PFSK-1 (cell line): ENCODE results near the gene MAN1C1.

Experiments
- FOXP2 ChIP-seq: optimal IDR thresholded peaks from 2 replicates; pipeline ENCODE3; 2011; ENCODE audit warnings: borderline replicate concordance, control low read depth, inconsistent platforms; ENCODE audit not compliant: insufficient read depth; ENCODE audit errors: extremely low read length, extremely low read depth
- POLR2AphosphoS5 ChIP-seq: IDR thresholded peaks from 2 replicates; pipeline ENCODE4 v1.6.1; 2012; ENCODE audit warnings: low read depth, mild to moderate bottlenecking, control low read depth, low read length, moderate library complexity
- REST ChIP-seq, 2 experiments: IDR thresholded peaks; 2 replicates each; pipeline versions ENCODE4 v1.6.1 to v1.8.0; 2011 to 2012; ENCODE audit warnings: low read depth in 2 of 2, low read length in 2 of 2, control low read depth in 1 of 2, inconsistent platforms in 1 of 2, mild to moderate bottlenecking in 1 of 2, moderate library complexity in 1 of 2; ENCODE audit not compliant: insufficient read depth in 1 of 2
- SIN3A ChIP-seq: IDR thresholded peaks from 2 replicates; pipeline ENCODE4 v1.6.1; 2012; ENCODE audit warnings: mild to moderate bottlenecking, low read length, moderate library complexity, borderline replicate concordance; ENCODE audit not compliant: insufficient read depth
- TAF1 ChIP-seq: IDR thresholded peaks from 2 replicates; pipeline ENCODE4 v1.6.1; 2012; ENCODE audit warnings: low read length, control low read depth, borderline replicate concordance; ENCODE audit not compliant: insufficient read depth

MAN1C1 gene

DNA sequence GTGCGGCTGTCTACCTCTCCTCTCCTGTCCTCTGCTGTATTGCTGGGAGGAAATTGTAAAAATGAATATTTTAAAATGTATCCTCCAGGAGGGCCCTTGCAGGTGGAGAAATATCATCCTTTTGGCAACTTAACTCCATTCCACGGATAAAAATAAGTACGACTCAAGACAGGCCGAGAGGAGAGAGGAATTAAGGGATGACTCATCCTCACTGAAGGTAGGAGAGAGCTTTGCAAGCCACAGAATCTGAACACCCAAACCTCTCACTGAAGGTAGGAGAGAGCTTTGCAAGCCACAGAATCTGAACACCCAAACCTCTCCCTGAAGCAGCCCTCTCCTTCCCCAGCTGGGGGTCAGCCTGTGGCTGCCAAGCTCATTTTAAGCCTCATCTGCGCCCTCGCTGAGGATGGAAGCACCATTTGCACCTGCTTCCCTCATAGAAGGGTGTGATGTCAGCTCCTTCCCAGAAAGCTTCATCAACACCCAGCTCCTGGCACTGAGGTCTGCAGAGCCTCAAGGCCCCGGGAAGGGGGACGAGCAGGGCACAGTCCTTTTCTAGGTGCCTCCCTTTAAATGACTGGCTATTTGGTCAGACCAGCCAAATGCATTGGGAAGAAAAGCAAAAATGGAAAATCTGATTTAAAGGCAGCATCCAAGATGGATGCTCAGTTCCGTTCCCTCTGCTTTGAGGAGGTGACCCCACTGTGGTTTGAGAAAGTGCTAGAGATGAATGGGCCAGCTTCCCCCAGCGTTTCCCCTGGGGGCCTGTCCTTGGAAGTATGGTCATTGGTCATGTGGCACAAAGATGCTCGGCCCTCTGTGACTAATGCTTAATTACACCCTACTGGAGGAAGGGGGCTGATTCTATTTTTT is 170.5 kb downstream of the MAN1C1 start:
- no peak for TF ChIP-seq SIN3A
- no peak for TF ChIP-seq POLR2AphosphoS5
- TF ChIP-seq TAF1: no peak
- no peak for TF ChIP-seq FOXP2
- no peak for TF ChIP-seq REST (IDR thresholded peaks at IDR 0.05; ENCODE audit: insufficient read depth in 1 of 2, low read depth in 2 of 2, low read length in 2 of 2)

GRCh38 chr1:25787760-25788166 is 171.2 kb downstream of the MAN1C1 start:
- TF ChIP-seq POLR2AphosphoS5: no peak
- no peak for TF ChIP-seq FOXP2
- TF ChIP-seq SIN3A: no peak
- no peak for TF ChIP-seq TAF1
- TF ChIP-seq REST (IDR thresholded peaks at IDR 0.05; ENCODE audit: insufficient read depth in 1 of 2, low read depth in 2 of 2, low read length in 2 of 2): no peak

DNA sequence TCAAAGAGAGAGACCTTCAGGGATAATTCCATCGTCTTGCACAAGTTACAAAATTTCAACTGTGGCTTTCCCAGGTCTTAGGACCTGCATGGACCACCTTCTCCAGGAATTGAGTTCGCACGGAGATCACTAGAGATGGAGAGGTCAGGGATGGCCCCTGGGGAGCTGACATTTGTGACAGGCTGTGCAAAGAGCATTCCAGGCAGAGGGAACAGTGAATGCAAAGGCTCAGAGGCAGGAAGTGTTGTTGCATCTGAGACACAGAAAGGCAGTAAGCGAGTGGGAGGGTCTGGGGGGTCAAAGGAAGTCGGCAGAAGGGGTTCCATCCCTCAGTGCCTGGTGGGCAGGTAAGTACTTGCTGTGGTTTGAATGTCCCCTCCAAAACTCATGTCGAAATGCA is 173.9 kb downstream of the MAN1C1 start:
- no peak for TF ChIP-seq REST (IDR thresholded peaks at IDR 0.05; ENCODE audit: insufficient read depth in 1 of 2, low read depth in 2 of 2, low read length in 2 of 2)
- TF ChIP-seq SIN3A: no peak
- TF ChIP-seq FOXP2: no peak
- TF ChIP-seq TAF1: no peak
- no peak for TF ChIP-seq POLR2AphosphoS5

DNA sequence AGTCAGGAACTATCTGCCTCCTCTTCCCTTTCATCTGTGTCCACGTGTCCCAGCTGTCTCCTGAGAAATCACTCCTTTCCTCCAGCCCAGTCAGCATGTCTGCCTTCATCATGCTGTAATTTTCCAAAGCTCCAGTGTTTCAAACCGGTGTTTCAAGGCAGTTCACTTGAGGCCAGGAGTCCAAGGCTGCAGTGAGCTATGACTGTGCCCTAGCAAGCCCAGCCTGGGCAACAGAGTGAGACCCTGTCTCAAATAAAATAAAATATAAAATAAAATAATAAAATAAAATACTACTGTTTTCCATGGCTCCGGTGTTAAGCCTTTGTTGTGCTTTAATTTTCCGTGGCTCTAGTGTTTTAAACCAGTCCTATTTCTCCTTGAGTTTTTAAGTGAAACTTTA is 175.5 kb downstream of the MAN1C1 start:
- TF ChIP-seq SIN3A (no peak), FOXP2 (no peak), TAF1 (no peak), POLR2AphosphoS5 (no peak), REST (IDR thresholded peaks at IDR 0.05; ENCODE audit: insufficient read depth in 1 of 2, low read depth in 2 of 2, low read length in 2 of 2) (no peak)

DNA sequence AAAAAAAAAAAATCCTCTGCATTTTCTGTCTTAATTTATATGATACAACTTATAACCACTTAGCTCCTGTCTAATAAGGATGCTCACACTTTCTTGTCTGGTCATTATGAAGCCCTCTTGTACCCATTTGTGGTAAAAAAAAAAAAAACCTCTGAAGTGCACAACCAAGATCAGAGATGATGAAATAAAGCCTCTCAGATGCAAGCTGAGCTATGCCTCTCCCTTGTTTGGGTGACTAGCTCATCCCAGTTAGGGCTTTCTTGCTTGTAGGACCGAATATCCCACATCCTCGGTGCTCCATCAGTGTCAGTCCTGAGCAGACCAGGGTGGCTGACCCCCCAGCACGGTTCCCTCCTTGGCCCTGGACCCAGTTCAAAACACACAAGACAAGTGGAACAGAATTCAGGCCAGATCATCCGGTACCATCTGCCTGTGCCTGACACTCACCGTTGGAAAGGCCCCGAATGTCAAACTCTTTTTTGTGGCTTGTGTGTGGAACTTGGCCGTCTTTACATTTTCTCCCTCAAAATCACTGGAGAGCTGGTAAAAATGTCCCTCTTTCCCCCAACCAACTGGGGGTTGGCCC is 177.1 kb downstream of the MAN1C1 start:
- TF ChIP-seq REST (IDR thresholded peaks at IDR 0.05; ENCODE audit: insufficient read depth in 1 of 2, low read depth in 2 of 2, low read length in 2 of 2) (no peak), SIN3A (no peak), POLR2AphosphoS5 (no peak), TAF1 (no peak), FOXP2 (no peak)
